H1 (cell line): ENCODE data around the gene CHD8.

Source experiments
- CTCF ChIP-seq, 3 experiments: IDR thresholded peaks; 1 replicate in 2 of 3; 2 replicates in 1 of 3; pipeline versions ENCODE4 v1.5.1 to v1.6.1; 2011; ENCODE audit warnings: low read length in 3 of 3, mild to moderate bottlenecking in 3 of 3, inconsistent platforms in 2 of 3, low read depth in 1 of 3, moderate library complexity in 1 of 3; ENCODE audit not compliant: insufficient read depth in 1 of 3; ENCODE audit errors: control extremely low read depth in 1 of 3
- EP300 ChIP-seq, 2 experiments: IDR thresholded peaks; 1 replicate in 1 of 2; 2 replicates in 1 of 2; pipeline ENCODE4 v1.6.1; 2011 to 2012; ENCODE audit warnings: low read depth in 2 of 2, low read length in 2 of 2, mild to moderate bottlenecking in 2 of 2, borderline replicate concordance in 1 of 2, inconsistent platforms in 1 of 2, moderate library complexity in 1 of 2
- POLR2A ChIP-seq, 2 experiments: IDR thresholded peaks; 1 replicate in 1 of 2; 2 replicates in 1 of 2; pipeline ENCODE4 v1.6.1; 2011; ENCODE audit warnings: low read depth in 2 of 2, low read length in 2 of 2, mild to moderate bottlenecking in 2 of 2; ENCODE audit errors: control extremely low read depth in 1 of 2
- RFX5 ChIP-seq: IDR thresholded peaks from 2 replicates; pipeline ENCODE4 v1.6.1; 2011; ENCODE audit warnings: low read depth, low read length, improper control_type of control experiment, borderline replicate concordance

GRCh38 chr14:21373980-21374379 lies 81.9 kb downstream of the CHD8 start:
- TF ChIP-seq POLR2A (IDR thresholded peaks at IDR 0.05; ENCODE audit: control extremely low read depth in 1 of 2, low read depth in 2 of 2, low read length in 2 of 2) (no peak), EP300 (IDR thresholded peaks at IDR 0.05; ENCODE audit: borderline replicate concordance in 1 of 2, low read depth in 2 of 2, low read length in 2 of 2) (no peak), RFX5 (no peak), CTCF (IDR thresholded peaks at IDR 0.05; ENCODE audit: control extremely low read depth in 1 of 3, insufficient read depth in 1 of 3, low read depth in 1 of 3, low read length in 3 of 3) (no peak)
